COR-L47 (cell line): ENCODE results near the gene MGMT.

ENCODE experiments used
- DNase-seq: peaks from one replicate; lab custom pipeline; 2025; lab: John Stamatoyannopoulos, UW

The MGMT gene

DNA sequence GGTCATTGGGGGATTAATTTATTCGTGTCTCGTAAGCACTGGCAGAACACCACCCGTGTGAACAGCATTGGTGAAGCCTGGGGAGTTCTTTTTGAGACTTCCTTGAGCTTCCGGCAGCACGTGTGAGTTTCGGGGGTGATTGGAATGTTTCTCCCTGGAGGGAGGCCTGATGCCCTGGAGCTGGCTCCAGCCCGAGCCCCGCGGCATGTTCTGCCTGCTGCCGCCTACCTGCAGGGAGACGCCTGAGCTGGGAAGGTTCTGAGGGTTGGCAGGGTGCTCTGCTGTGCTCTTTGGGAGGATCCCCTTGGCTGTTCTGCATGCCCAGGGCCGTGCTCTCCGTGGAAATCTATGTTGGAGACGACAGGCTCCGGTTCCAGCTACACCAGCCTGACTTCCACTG, 159.3 kb downstream of the MGMT start:
- DNase-seq: no peak

DNA sequence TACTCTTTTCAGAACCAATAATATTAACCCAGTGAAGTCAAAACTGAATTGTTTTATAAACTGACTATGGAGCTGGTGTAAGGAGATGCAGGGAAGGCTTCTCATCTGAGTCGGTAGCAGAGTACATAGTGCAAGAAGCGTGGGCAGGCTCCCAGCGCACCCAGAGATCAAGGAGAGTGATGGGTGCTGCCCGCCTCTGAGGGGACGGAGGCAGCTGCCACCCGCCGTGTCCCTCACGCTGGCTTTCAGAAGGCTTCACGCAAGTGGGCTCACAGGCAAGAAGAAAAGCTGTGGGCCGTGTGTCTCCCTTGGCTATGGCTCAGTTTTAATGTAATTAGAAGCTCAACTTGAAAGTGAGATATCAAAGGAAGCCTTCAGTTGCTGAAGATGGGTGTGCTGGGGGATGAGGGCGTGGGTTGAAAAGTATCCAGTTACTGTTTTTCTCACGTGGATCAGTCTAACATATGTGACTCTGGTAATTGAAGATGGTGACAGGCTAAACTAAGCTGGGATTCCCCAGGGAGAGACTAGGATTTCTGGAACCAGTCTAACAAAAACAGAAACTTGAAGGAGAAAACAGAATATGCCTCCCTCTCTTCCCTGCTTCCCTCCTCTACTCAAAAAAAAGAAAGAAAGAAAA, 159.9 kb downstream of the MGMT start:
- no peak for DNase-seq

DNA sequence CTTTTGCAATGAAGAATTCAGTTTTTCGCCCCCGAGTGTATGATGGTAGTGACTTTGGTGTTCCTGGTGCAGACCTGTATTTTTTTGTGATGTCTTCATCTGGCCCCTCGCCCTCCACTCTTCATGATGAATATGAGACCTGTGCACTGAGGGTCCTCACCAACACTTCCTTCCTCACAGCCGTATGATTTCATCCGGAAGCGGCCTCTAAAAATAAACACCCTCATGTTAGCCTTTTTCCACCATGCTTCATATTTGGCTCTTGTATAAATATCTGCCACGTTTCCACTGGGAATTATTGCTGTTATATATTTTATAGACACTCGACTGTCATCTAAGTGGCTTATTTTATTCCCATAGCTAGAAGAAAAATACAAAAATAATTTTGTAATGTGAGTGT, 160.4 kb downstream of the MGMT start:
- no peak for DNase-seq

DNA sequence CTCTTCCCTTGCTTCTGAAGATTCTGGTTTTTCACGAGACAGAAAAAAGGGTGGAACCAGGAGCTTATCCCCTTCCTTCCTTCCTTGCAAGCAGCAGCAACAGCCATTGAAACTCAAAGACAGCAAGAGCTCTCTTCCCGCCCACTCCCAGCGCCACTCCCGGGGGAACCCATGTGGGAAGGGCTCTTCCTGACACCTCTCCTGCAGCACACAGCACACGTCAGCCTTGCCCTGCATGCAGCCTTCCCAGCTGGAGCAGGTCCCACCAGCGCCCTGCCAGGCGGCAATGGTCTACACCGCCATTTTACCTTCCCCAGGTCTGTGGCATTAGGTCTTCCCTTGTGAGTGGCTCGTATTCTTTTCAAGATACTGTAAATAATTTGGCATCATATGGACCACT, 161.8 kb downstream of the MGMT start:
- no peak for DNase-seq

DNA sequence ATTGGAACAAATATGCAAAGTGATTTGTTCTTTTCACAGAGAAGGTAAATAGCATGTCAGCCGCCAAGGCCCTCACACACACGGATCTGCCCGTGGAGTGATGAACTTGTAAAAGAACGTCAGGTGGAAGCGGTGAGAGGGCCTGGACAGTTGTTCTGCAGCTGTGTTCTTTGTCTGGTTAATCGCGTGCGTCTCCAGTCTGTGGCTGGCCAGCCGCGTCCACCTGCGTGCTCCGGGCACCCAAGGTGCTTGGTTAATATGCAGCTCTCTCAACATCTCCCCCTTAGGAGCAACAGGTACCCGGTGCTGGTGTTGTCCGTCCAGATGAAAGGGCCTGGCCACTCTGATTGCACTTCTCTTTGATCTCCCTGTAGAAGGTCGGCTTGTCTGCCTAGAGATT, 162.9 kb downstream of the MGMT start:
- no peak for DNase-seq

DNA sequence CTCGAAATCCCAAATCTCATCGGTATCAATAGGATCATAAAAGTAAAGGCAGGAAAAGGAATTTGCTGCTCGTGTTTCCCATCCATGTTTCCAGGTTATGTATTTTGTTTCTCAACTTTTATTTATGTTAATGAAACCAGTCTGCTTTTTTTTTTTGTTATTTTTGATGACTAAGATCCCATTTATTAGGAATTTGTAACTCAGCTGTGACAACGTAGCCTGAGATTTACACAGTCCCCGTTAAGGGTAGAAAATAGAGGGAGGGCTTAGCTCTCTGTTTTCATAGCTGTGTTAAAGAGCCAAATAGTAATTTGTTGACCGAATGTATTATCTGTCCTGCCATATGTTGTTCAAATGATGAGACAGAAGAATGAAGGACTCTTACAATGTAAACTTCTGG, 164.0 kb downstream of the MGMT start:
- no peak for DNase-seq

DNA sequence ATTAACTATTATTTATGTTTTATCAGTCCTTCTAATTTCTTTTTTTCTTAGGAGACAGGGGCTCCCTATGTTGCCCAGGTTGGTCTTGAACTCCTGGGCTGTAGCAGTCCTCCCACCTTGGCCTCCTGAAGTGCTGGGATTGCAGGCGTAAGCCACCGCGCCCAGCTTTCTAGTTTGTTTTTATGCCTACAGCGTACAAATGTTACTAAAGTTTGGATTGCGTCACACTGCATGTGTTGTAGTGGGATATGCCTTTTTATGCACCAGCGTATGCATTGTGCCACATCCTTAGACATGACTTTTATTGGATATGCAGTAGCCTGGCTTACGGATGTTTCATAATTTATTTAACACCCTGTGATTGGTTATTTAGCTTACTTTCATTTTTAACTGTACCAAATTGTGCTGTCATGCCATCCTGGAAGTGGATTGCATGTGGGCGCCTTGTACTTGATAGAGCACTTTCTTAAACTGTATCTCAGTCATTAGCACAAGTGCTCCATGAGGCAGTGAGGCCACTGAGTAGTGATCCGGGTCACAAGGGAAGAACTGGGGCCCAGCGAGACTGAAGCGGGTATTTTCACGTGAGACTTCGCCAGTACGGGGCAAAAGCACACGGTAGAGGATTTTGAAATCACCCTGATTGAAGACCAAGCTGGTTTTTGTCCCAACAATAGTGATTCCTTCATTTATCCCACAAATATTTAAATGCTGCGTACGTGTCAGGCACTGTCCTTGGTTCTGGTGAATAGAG, 165.0 kb downstream of the MGMT start:
- DNase-seq: no peak

DNA sequence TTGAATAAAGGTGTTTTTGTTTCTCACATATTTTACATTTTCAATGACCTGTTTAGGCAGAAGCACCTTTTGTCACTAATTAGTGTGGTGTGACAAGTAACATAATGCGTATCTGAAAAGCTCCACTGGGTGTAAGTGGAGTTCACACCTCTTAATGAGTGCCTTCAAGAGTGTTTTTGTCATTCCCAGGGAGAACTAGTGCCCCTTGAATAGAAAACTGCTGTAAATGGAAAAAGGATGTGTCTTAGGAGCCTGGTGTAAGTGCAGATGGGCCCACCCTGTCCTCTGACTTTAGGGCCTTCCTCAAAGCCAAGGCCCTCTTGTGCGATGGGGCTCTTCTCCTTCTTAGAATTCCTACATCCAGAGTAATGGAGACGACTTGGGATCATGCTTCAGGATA, 170.0 kb downstream of the MGMT start:
- DNase-seq: no peak

DNA sequence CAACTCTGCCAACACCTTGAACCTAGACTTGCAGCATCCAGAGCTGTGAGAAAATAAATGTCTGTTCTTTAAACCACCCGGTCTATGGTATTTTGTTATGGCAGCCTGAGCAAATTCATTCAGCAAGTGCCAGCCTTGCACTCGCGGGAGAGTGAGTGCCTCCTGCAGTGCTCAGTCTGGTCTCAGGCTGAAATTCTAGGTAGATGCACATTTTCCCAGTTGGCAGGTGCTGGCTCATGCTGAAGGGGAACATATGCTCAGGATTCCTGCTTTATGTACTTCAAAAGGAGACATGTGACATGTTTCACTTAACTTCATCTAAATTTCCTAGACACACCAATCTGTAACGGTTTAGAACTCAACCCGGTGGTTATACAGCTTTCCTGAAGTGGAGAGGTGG, 170.8 kb downstream of the MGMT start:
- no peak for DNase-seq

DNA sequence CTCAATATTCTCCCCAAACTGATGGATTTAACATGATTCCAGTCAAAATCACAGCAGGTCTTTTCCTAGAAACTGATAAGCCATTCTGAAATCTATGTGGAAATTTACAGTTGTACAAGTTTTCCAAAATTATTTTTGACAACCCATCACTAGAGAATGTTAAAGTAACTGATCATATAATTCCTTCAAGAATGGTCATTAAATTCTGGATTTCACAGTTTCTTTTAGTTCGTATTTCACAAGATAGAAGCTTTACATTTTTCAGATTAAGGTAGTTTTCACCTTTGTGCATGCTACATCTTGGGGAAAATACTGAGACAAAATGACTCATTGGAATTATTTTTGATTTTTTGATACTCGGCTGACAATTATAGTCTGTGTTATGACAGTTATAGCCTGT, 174.3 kb downstream of the MGMT start:
- no peak for DNase-seq

DNA sequence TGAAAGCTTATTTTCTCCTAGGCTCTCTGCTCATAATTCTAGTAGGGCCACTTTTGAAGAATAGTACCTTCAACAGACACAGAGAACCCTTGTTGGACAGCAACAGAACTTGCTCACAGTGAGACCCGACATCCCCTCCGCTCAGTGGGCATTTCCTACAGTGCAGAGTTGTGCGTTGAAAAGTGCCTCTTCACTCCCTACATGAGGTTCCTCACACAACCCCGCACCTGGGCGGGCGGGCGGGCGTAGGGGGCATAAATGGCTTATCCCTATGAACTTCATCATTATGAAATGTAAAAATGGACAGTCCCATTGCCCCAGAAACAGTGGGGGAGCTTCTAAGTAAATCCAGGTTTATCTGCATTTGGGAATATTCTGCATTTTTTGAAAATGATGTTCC, 174.9 kb downstream of the MGMT start:
- no peak for DNase-seq

DNA sequence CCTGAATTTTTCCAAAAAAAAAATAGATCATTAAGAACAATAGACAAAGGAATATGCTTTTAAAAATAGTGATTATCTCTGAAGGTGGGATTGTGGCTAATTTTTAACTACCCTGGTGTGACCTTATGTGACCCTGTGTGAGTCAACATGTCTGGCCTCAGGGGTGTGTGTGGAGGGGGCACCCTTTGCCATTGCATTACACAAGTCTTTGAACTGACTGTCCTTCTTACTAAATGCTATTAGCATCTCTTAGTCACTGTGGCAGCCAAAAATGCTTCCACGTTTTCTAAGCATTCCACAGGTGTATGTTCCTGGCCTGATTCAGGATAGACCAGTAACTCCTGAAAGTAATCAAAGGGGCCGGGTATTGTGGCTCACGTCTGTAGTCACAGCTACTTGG, 175.4 kb downstream of the MGMT start:
- DNase-seq: no peak

DNA sequence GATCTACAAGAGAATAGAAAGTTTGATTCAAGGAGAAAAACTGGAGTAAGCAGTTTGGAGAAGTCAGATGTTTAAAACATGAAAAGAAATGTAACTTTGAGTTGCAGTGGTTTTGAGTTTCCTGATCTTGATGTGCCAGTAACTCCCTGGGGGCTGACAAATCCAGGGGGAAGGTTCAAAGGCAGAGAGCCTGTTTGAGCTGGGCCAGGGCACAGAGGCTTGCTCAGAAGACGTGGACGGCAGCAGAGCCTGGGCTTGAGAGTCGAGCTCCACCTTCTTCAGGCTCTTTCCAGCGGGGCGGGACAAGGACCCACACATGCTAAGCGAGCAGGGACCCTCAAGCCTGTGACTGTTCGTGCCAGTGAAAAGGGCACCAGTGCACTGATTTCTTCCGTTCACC, 176.2 kb downstream of the MGMT start:
- DNase-seq: no peak

DNA sequence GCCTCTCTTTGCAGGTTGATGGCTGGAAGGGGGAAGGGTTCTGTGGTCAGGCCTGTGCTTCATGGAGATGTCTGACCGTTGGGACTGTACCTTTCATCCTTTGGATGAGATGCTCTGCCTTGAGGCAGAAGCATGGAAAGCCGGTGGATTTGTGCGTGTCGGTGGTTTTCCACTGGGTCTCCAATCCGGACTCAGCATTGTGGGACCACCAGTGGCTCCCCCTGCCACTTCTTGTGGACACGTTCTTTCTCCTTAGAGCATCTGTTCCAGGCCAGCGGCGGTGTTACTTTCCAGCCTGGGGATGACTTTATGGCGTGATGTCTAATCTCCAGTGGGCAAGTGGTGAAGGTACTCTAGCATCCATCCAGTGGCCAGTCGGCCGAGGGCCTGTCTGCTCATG, 178.4 kb downstream of the MGMT start:
- DNase-seq: no peak

DNA sequence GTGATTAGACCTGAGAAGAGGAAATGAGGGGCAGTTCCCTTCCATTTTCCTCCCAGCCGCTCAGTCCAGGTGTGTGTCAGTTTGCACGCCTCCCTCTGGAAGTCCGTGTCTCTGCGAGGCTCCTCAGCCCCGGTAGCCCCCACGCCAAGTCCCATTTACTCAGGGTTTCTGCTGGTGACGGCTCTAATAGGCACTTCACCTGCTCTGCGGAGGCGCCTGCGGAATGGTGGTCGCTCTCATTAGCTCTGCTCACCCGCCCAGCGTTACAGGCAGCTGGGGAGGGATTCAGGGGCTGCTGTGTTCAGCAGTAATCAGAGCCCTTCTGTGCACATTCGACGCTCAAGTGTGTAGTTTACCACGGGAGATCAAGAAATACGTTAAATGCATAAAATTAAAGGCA, 179.9 kb downstream of the MGMT start:
- DNase-seq: no peak

DNA sequence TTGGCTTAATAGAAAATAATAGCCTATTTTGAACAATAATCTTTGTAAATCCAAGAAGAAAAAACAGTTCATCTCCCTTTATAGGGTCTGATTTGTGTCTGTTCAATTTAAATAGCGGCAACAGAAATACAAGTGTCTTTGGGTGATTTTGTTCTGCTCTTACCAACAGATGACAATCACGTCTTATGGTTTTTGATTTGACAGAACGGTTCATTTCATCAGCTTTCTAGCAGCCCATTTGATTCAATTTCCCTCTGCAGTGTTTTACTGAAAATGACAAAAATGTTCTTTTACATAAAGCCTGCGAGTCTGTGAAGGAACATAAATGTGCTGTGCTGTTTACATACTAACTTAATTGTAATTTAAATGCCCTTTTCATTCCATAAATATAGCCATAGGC, 180.5 kb downstream of the MGMT start:
- no peak for DNase-seq

DNA sequence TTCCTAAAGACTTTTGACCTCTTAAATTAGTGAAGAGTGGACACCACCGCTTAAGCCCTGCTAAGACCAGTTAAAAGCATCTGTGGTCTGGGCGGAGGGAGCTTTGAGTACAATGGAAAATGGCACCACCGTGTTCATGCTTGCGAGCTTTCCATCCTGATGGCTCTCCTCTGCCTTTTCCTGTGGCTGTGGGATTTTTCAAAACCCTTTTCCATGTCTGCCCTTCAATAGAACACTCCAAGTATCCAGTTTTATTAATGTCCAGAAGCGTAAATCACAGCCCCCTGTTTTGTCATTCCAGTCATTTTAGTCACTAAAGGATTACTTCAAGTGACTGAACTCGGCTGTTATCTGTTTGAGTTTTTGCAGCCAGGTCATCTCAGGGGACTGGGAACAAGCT, 181.8 kb downstream of the MGMT start:
- DNase-seq: no peak

DNA sequence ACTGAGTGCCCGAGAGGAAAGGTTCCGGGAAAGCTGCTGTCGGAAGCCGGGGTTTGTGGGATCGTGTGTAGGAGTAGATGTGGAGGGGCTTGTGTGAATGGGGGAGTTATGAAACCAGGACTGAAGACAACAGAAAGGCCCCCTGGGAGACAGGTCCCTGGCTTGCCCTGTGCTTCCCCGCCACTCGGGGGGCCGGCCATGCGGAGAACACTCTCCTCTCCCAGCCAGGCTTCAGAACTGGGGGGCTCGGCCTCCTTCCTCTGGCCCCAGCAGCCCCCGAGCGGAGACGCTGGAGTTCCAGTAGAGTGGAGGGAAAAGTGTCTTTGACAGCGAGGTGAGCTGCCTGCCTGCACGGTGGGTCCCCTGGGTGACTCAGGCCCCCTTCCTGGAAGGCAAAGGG, 185.0 kb downstream of the MGMT start:
- DNase-seq: no peak

DNA sequence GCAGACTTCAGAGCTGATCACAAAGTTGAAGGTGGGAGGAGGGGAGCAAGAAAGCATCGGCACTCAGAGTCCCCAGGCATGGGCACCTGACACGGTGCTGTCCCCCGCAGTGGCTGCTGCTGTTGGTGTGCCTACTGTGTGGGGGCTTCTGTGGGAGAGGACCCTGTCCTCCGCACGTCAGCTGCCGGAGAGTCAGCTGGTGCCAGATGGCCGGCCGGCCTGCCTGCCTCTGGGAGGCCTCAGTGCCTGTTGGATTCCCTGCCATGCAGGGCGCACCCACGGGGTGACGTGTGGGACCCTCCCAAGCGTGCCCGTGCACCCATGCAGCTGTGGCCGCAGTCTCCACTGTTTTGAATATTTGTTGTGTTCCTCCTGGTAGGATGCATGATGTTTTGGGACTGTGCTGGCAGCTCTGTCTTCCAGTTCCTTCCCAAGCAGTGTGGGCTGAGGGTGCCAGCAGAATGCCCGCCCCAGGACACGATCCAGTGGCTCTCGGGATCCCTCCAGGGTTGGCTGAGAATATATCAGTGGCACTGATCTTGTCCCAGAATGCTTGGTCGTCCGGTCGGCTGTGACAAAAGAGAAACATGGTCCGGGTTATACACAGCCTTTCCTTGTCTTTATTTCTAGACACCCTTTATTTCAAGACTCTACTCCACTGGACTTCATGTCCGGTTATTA, 185.6 kb downstream of the MGMT start:
- no peak for DNase-seq

DNA sequence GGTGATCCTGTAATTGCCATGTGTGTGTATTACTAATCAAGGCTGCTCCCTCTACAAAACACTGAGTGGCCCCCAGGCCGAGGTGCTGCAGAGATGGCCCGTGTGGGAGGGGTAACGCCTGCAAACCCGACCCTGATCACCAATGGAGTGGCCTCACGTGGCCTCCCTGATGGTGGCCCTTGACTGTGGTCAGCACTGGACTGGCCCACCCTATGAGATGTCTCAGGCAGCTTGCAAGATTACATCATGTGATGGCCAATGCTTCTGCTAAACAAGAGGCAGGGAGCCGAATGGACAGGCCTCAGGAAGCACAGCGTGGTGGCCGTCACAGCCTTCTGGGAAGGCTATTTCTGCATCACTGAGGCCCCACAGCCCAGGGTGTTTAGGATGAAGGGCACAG, 186.4 kb downstream of the MGMT start:
- DNase-seq: no peak

DNA sequence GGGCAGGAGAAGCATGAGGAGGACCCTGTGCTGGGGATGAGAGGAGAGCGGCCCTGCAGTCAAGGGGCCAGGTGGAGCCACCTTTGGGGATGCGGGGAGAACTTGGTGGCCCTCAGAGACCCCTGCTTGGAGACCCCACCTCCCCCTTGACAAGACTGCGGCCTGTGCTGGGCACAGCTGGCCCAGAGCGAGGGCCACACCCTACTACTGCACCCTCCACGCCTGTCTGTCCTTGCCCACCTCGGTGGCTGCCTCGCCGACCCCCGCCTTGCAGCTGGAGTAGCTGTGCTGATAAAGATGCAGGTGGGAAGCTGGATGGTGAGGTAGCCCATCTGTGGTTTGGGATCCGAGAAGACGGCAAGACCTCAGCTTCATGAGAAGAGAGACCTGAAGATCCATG, 186.8 kb downstream of the MGMT start:
- no peak for DNase-seq

DNA sequence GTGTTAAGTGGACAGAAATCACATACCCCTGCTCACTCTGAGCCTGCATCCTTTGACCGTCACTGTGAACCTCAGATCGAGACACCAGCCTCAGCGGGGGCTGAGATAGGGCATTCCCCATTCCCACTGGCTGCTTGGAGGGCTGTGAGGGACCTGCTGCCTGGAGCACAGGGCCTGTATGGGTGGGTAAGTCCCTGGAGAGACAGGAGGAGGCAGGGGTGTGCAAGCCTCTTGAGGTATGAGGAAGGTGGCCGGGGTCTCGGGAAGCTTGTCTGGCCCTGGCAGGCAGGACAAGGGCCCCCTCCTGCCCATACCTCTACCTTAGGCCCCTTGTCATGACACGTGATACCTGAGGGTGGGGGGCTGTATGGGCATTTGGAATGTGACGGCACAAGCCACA, 187.4 kb downstream of the MGMT start:
- DNase-seq: no peak

DNA sequence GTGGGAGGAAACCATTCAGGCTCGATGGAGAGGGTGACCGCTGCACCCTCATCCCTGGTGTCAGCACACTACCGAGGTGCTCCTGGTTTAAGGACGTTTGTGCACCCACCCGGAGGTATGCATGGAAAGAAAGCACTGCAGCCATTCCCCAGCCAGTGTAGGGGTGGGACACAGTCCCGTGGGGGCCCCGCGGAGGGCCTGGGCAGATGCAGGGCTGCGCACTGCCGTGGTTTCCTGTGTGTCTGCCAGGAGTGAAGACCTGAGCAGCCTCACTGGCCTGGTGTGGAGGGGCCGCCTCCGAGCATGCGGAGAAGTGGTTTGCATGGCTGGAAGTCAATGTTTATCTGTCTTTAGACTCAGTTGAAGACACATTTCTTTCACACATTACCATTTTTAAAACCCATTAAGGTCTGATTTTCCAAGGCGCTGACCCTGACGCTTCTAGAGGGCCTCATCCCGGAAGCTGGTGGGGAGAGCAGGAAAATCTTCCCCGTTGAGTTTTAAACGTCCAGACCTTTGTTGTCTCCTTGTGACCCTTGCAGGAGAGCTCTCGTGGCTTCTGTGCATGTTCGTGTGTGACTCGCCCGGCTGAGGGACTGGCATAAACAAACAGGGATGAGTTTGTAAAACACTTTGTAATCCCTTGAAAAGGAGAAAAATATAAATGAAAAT, 188.1 kb downstream of the MGMT start:
- DNase-seq: no peak
